Retinal pigment epithelial cell (primary cell): Measurements from ENCODE around the gene SIX3.
A peak's percentile ranks its signal among the peaks of the same experiment; 100 is the strongest.

Experiments
- DNase-seq: peaks from one replicate; pipeline ENCODE4 v3.0.0-alpha.2; 2010; ENCODE audit warnings: low read depth
- H3K4me3 ChIP-seq: 2 replicates; pipeline ENCODE4 v1.5.1; 2011; ENCODE audit warnings: mild to moderate bottlenecking, low read length, control low read depth, moderate library complexity
- TF ChIP-seq, protein P1 (sequence below): conservative IDR thresholded peaks from 2 replicates; pipeline ENCODE4 v1.5.1; 2011; ENCODE audit warnings: low read depth, low read length, control low read depth, inconsistent platforms

SIX3 gene

GRCh38 chr2:44969936-44970335, 28.4 kb downstream of the SIX3 start:
- H3K4me3 ChIP-seq, result no peak overlapping the region
- DNase-seq, result no peak
- TF ChIP-seq, protein P1, sequence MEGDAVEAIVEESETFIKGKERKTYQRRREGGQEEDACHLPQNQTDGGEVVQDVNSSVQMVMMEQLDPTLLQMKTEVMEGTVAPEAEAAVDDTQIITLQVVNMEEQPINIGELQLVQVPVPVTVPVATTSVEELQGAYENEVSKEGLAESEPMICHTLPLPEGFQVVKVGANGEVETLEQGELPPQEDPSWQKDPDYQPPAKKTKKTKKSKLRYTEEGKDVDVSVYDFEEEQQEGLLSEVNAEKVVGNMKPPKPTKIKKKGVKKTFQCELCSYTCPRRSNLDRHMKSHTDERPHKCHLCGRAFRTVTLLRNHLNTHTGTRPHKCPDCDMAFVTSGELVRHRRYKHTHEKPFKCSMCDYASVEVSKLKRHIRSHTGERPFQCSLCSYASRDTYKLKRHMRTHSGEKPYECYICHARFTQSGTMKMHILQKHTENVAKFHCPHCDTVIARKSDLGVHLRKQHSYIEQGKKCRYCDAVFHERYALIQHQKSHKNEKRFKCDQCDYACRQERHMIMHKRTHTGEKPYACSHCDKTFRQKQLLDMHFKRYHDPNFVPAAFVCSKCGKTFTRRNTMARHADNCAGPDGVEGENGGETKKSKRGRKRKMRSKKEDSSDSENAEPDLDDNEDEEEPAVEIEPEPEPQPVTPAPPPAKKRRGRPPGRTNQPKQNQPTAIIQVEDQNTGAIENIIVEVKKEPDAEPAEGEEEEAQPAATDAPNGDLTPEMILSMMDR, result no peak

- TF ChIP-seq, protein P1, result no peak
- no peak overlapping the region for H3K4me3 ChIP-seq
- no peak for DNase-seq
Measured at GRCh38 chr2:44970846-44971450, 29.4 kb downstream of the SIX3 start.

GRCh38 chr2:44972771-44973535, 31.5 kb downstream of the SIX3 start:
- peak overlapping the region; percentile 59 for H3K4me3 ChIP-seq
- TF ChIP-seq, protein P1, result no peak
- no peak for DNase-seq

DNA sequence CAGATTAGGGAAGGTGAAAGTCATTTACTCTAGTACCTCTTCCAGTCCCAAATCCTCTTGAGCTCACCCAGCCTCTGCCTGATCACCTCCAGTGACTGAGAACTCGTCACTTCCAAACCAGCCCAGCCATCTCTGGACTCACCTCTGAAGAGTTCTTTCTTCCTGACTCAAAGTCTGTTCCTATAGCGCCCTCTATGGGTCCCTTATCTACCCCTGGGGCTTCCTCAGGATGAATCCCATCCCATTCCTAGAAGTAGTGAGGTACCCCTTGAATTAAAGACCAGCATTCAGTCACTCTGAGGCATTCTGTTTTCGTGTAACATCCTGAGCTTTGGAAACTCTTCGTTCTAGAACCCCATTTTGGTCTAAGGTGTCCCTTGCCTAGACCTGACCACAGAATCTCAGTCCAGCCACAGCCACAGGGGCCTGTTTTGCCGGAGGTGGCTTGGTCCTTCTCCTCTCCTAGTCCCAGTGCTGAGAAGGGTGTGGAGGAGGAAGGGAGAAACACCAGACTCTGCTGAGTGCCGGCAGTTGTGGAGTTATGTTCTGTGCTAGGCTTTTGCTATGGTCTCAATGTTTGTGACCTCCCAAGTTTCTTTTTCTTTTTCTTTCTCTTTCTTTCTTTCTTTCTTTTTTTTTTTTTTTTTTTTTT, 32.7 kb downstream of the SIX3 start:
- DNase-seq, result no peak
- no peak overlapping the region for H3K4me3 ChIP-seq
- TF ChIP-seq, protein P1, result peak; percentile 73

GRCh38 chr2:44975571-44976450, 34.3 kb downstream of the SIX3 start:
- TF ChIP-seq, protein P1, result no peak

GRCh38 chr2:44979581-44979980, 38.1 kb downstream of the SIX3 start:
- DNase-seq, result no peak
- no peak overlapping the region for H3K4me3 ChIP-seq
- TF ChIP-seq, protein P1, result no peak

More at GRCh38 chr2:44975571-44976450, 34.3 kb downstream of the SIX3 start:
- no peak for DNase-seq
- no peak overlapping the region for H3K4me3 ChIP-seq
